Bone marrow (tissue), 2 donors: ENCODE measurements around the gene CFAP92.
A peak's percentile ranks its signal among the peaks of the same experiment; 100 is the strongest.

Experiments
- DNase-seq, 2 donors: peaks; one replicate each; lab custom pipeline; 2025; lab: John Stamatoyannopoulos, UW

CFAP92 gene

GRCh38 chr3:128993461-128994172 is at the start of gene CFAP92:
CFAP92 (minus strand) TSS chr3:128994076; CDS start chr3:128993304, 772 bp downstream.
- DNase-seq = peak in 1 of 2 donors; percentile 40

- no peak for DNase-seq
Measured at GRCh38 chr3:129040579-129041300, 46.9 kb upstream of the CFAP92 start.

GRCh38 chr3:129040039-129040336 is 46.1 kb upstream of the CFAP92 start:
- DNase-seq = no peak

- DNase-seq = no peak
Measured at GRCh38 chr3:129039271-129040038, 45.6 kb upstream of the CFAP92 start.

GRCh38 chr3:129038121-129038855 is 44.4 kb upstream of the CFAP92 start:
- DNase-seq = no peak

- DNase-seq = no peak
Measured at GRCh38 chr3:129037093-129037419, 43.2 kb upstream of the CFAP92 start.

- no peak for DNase-seq
Measured at GRCh38 chr3:129036222-129037092, 42.6 kb upstream of the CFAP92 start.

- no peak for DNase-seq
Measured at GRCh38 chr3:129035360-129036221, 41.7 kb upstream of the CFAP92 start.

GRCh38 chr3:129034642-129035041 is 40.8 kb upstream of the CFAP92 start:
- DNase-seq = no peak

GRCh38 chr3:129033633-129034321 is 39.9 kb upstream of the CFAP92 start:
- DNase-seq = no peak

- DNase-seq = no peak
Measured at GRCh38 chr3:129033151-129033550, 39.3 kb upstream of the CFAP92 start.

- no peak for DNase-seq
Measured at GRCh38 chr3:129032716-129033115, 38.8 kb upstream of the CFAP92 start.

GRCh38 chr3:129031476-129032215 is 37.8 kb upstream of the CFAP92 start:
- no peak for DNase-seq

- DNase-seq = no peak
Measured at GRCh38 chr3:129030611-129031010, 36.7 kb upstream of the CFAP92 start.

GRCh38 chr3:129028866-129029265 is 35.0 kb upstream of the CFAP92 start:
- no peak for DNase-seq

- no peak for DNase-seq
Measured at GRCh38 chr3:129027544-129027880, 33.6 kb upstream of the CFAP92 start.

- DNase-seq = peak; percentile 34 to 85
Measured at GRCh38 chr3:129026728-129027543, 33.1 kb upstream of the CFAP92 start.

GRCh38 chr3:129025691-129026435 is 32.0 kb upstream of the CFAP92 start:
- DNase-seq = no peak
